BJ (cell line): ENCODE measurements around the gene ZDHHC11. TPM values are rescaled to one million over a fixed set of nuclear protein-coding genes. Genes with fewer than 3 reads are reported as not detected.

Source experiments
- CTCF ChIA-PET: fragments of 350-600 bp; formaldehyde crosslinking; extraction: SDS; loops from one replicate; lab custom pipeline; 2021; ENCODE audit warnings: antibody characterized with exemption, inconsistent platforms; lab: Yijun Ruan, JAX
- POLR2A ChIA-PET: fragments of 300-600 bp; sonication (Branson Sonifier 250); formaldehyde crosslinking; extraction: SDS; loops from one replicate; lab custom pipeline; 2021; ENCODE audit warnings: antibody characterized with exemption; lab: Charles Lee
- DNase-seq: peaks from one replicate; pipeline ENCODE4 v3.0.0-alpha.2; 2011; ENCODE audit warnings: low read depth
- H3K27me3 ChIP-seq: 2 replicates; pipeline ENCODE4 v1.6.0; 2011; ENCODE audit warnings: low read length; ENCODE audit not compliant: control insufficient read depth, insufficient read depth
- H3K36me3 ChIP-seq: 2 replicates; pipeline ENCODE4 v1.5.1; 2011; ENCODE audit warnings: low read length; ENCODE audit not compliant: control insufficient read depth, insufficient read depth
- H3K4me3 ChIP-seq: 2 replicates; pipeline ENCODE4 v1.5.1; 2011; ENCODE audit warnings: low read depth, mild to moderate bottlenecking, control low read depth, low read length
- CTCF ChIP-seq: IDR thresholded peaks from 2 replicates; pipeline ENCODE4 v1.5.1; 2011; ENCODE audit warnings: low read depth, mild to moderate bottlenecking, control low read depth, inconsistent platforms, low read length, moderate library complexity; ENCODE audit not compliant: insufficient read depth
- polyA plus RNA-seq: library from polyadenylated mRNA; depleted of rRNA; stranded (reverse); fragments of >200 nt; gene quantifications from 2 replicates; pipeline ENCODE4 v1.2.3, GENCODE V29; 2011

ZDHHC11 gene
- polyA plus RNA-seq, 1 experiment = 0.15 TPM

GRCh38 chr5:861442-862366 is 10.9 kb upstream of the ZDHHC11 start:
- H3K27me3 ChIP-seq = no peaks in the 10 kb centered on the region
- no peak for DNase-seq
- H3K36me3 ChIP-seq = peaks cover 28% of the 10 kb centered on the region
- ChIA-PET POLR2A (no interaction called here), CTCF (no interaction called here)
- no peak overlapping the region for H3K4me3 ChIP-seq
- TF ChIP-seq CTCF = no peak

DNA sequence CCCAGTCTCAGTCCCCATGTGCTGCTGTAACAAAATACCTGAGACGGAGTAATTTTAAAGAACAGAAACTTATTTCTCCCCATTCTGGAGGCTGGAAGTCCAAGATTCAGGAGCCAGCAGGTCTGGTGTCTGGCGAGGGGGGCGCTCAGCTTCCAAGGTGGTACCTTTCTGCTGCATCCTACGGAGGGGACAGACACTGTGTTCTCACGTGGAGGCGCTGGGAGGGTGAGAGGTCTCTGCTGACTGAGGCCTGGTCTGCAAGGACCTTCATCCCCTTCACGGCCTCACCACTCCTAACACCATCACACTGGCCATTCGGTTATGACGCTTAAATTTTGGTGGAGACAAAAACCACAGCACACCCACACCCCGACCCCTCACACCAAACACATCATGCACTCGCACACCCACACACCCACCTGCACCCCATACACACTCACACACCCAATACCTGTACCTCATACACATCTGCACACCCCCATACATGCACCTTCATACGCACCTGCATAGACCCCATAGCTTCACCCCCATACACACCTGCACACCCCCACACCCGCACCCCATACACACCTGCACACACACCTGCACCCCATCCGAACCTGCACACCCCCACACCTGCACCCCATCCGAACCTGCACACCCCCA is 9.8 kb upstream of the ZDHHC11 start:
- no peak for TF ChIP-seq CTCF
- no peak for DNase-seq
- CTCF ChIA-PET = no interaction called here
- Histone ChIP-seq H3K36me3 (peaks cover 20% of the 10 kb centered on the region), H3K27me3 (no peaks in the 10 kb centered on the region), H3K4me3 (no peak overlapping the region)
- POLR2A ChIA-PET = no interaction called here

- POLR2A ChIA-PET = no interaction called here
These were observed 9.1 kb upstream of the ZDHHC11 start for GRCh38 chr5:859798-860296.

DNA sequence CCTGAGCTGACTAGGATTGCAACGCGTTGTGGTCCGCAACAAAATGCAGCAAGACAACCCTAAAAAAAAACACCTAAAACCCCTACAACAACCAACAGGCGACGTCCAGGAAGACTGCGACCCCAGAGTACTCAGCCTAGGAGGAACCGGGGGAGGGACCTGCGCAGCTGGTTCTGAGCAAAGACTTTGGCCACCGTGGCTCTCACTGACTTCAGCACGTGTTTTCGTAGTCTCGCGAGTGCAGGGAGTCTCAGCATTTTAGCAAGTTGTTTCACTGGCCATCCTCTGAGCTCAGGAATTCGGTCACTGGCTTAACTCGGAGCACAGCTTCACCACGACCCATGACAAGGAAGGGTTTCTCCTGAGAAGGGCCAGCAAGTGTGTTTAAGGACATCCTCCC is 8.6 kb upstream of the ZDHHC11 start:
- POLR2A ChIA-PET = no interaction called here
- CTCF ChIA-PET = no interaction called here
- no peak for TF ChIP-seq CTCF
- H3K27me3 ChIP-seq = no peaks in the 10 kb centered on the region
- no peak for DNase-seq
- H3K4me3 ChIP-seq = no peak overlapping the region
- peaks cover 11% of the 10 kb centered on the region for H3K36me3 ChIP-seq

More at GRCh38 chr5:859798-860296, 9.1 kb upstream of the ZDHHC11 start:
- no peak for TF ChIP-seq CTCF
- H3K4me3 ChIP-seq = no peak overlapping the region
- H3K27me3 ChIP-seq = no peaks in the 10 kb centered on the region
- CTCF ChIA-PET = no interaction called here
- DNase-seq = no peak
- peaks cover 13% of the 10 kb centered on the region for H3K36me3 ChIP-seq

DNA sequence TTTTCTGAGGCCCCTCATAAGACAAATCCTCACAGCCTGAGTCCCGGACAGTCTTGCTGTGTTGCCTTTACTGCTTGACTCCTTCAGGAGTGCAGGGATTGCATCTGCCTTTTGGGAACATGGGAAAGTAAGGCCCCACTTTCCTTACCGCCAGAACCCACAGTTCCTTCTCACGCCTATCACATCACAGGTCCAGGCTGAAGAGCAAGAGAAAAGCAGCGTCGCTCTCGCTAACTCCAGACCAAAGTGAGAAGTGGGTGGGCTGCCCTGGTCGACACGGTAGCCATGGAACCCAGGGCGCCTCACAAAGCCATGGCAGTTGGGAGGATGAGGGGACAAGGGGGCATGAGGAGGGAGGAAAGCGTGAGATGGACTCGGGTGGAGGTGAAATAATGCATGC is 7.9 kb upstream of the ZDHHC11 start:
- no peak for TF ChIP-seq CTCF
- POLR2A ChIA-PET = no interaction called here
- no peak for DNase-seq
- Histone ChIP-seq H3K4me3 (no peak overlapping the region), H3K36me3 (peaks cover 7% of the 10 kb centered on the region), H3K27me3 (no peaks in the 10 kb centered on the region)
- CTCF ChIA-PET = no interaction called here
